Activated T-cell treated with anti-CD3 and anti-CD28 coated beads for 48 hours (primary cell): Measurements from ENCODE around the gene TP63.

Source experiments
- DNase-seq: peaks from one replicate; pipeline ENCODE4 v3.0.0-alpha.2; 2020; ENCODE audit warnings: low read depth

The TP63 gene

GRCh38 chr3:189821262-189821661 is 190.1 kb downstream of the TP63 start:
- no peak for DNase-seq

- no peak for DNase-seq
These were observed 191.5 kb downstream of the TP63 start for GRCh38 chr3:189822726-189823125.

- DNase-seq, result no peak
These were observed 193.6 kb downstream of the TP63 start for GRCh38 chr3:189824629-189825312.

- DNase-seq, result no peak
These were observed 195.4 kb downstream of the TP63 start for GRCh38 chr3:189826566-189826965.

- no peak for DNase-seq
These were observed 195.9 kb downstream of the TP63 start for GRCh38 chr3:189827108-189827507.

- no peak for DNase-seq
These were observed 199.2 kb downstream of the TP63 start for GRCh38 chr3:189830401-189830800.

- no peak for DNase-seq
These were observed 202.1 kb downstream of the TP63 start for GRCh38 chr3:189833266-189833665.

- DNase-seq, result no peak
These were observed 202.8 kb downstream of the TP63 start for GRCh38 chr3:189833996-189834395.

GRCh38 chr3:189834462-189834861 is 203.3 kb downstream of the TP63 start:
- DNase-seq, result no peak

- no peak for DNase-seq
These were observed 205.6 kb downstream of the TP63 start for GRCh38 chr3:189836795-189837194.

- no peak for DNase-seq
These were observed 207.1 kb downstream of the TP63 start for GRCh38 chr3:189838291-189838690.

GRCh38 chr3:189839576-189839975 is 208.4 kb downstream of the TP63 start:
- no peak for DNase-seq

- no peak for DNase-seq
These were observed 210.4 kb downstream of the TP63 start for GRCh38 chr3:189841473-189842205.

- DNase-seq, result no peak
These were observed 211.8 kb downstream of the TP63 start for GRCh38 chr3:189842681-189843602.

GRCh38 chr3:189845069-189845468 is 213.9 kb downstream of the TP63 start:
- no peak for DNase-seq

GRCh38 chr3:189848395-189849040 is 217.3 kb downstream of the TP63 start:
- DNase-seq, result no peak

GRCh38 chr3:189849262-189849661 is 218.1 kb downstream of the TP63 start:
- DNase-seq, result no peak

GRCh38 chr3:189851682-189852081 is 220.5 kb downstream of the TP63 start:
- DNase-seq, result no peak

GRCh38 chr3:189853906-189854305 is 222.7 kb downstream of the TP63 start:
- DNase-seq, result no peak

GRCh38 chr3:189860296-189860695 is 229.1 kb downstream of the TP63 start:
- no peak for DNase-seq

- no peak for DNase-seq
These were observed 231.3 kb downstream of the TP63 start for GRCh38 chr3:189862385-189862998.

- no peak for DNase-seq
These were observed 231.8 kb downstream of the TP63 start for GRCh38 chr3:189863031-189863430.
